CD4-positive, alpha-beta T cell (primary cell): ENCODE measurements around the gene CDK9. TPM values are rescaled to one million over a fixed set of nuclear protein-coding genes. Genes with fewer than 3 reads are reported as not detected.
"Not testable (repeated sequence)": the region's sequence is repeated elsewhere in the genome, so short reads cannot be mapped to it uniquely, and the experiment has no call there.

Source experiments
- ATAC-seq: fragments of 200-7000 bp; cut with Tn5 transposase; one replicate; pipeline ENCODE4 v1.10.0; 2022; ENCODE audit warnings: mild to moderate bottlenecking; ENCODE audit not compliant: poor library complexity
- CTCF ChIA-PET: fragments of 350-600 bp; sonication (Branson Sonifier 250); formaldehyde crosslinking; loops from one replicate; lab custom pipeline; 2021; ENCODE audit warnings: antibody characterized with exemption, inconsistent platforms; lab: Charles Lee
- POLR2A ChIA-PET: fragments of 350-600 bp; sonication (Branson Sonifier 250); formaldehyde crosslinking; loops from one replicate; lab custom pipeline; 2021; ENCODE audit warnings: antibody characterized with exemption, inconsistent platforms; lab: Charles Lee
- DNase-seq, 14 experiments: peaks; one replicate each; pipeline ENCODE4 v3.0.0-alpha.2; 2013 to 2020; ENCODE audit warnings: mixed read lengths in 2 of 14
- H3K27ac ChIP-seq, 2 donors: one replicate each; pipeline versions ENCODE4 v1.5.1 to v1.7.0; 2013; ENCODE audit warnings: low read length in 2 of 2, low read depth in 1 of 2, mild to moderate bottlenecking in 1 of 2
- H3K27me3 ChIP-seq, 2 experiments: 1 replicate in 1 of 2; 2 replicates in 1 of 2; pipeline versions ENCODE4 v1.6.1 to v1.7.0; 2013; ENCODE audit warnings: low read length in 2 of 2, control low read depth in 1 of 2, mild to moderate bottlenecking in 1 of 2, moderate library complexity in 1 of 2; ENCODE audit not compliant: insufficient read depth in 2 of 2, control insufficient read depth in 1 of 2
- H3K36me3 ChIP-seq: one replicate; pipeline ENCODE4 v1.6.1; 2013; ENCODE audit warnings: low read length, control low read depth; ENCODE audit not compliant: insufficient read depth
- H3K4me1 ChIP-seq: one replicate; pipeline ENCODE4 v1.6.1; 2013; ENCODE audit warnings: low read length, control low read depth; ENCODE audit not compliant: insufficient read depth
- H3K4me3 ChIP-seq: one replicate; pipeline ENCODE4 v1.5.1; 2013; ENCODE audit warnings: mild to moderate bottlenecking, low read length, moderate library complexity
- H3K9me3 ChIP-seq, 2 experiments: 1 replicate in 1 of 2; 2 replicates in 1 of 2; pipeline versions ENCODE4 v1.6.1 to v1.7.0; 2013; ENCODE audit warnings: low read length in 2 of 2, mild to moderate bottlenecking in 2 of 2, control low read depth in 1 of 2, moderate library complexity in 1 of 2; ENCODE audit not compliant: control insufficient read depth in 1 of 2, insufficient read depth in 1 of 2
- H3K27ac Mint-ChIP-seq: one replicate; pipeline ENCODE4 v1.8.0; 2020; ENCODE audit warnings: mixed read lengths
- H3K27me3 Mint-ChIP-seq: one replicate; pipeline ENCODE4 v1.8.0; 2021; ENCODE audit warnings: mixed read lengths
- H3K36me3 Mint-ChIP-seq: one replicate; pipeline ENCODE4 v1.8.0; 2021; ENCODE audit warnings: low read depth, mixed read lengths
- H3K4me1 Mint-ChIP-seq: one replicate; pipeline ENCODE4 v1.8.0; 2021; ENCODE audit warnings: low read depth, mixed read lengths
- H3K4me3 Mint-ChIP-seq: one replicate; pipeline ENCODE4 v1.8.0; 2020; ENCODE audit warnings: mild to moderate bottlenecking, mixed read lengths
- H3K9me3 Mint-ChIP-seq: one replicate; pipeline ENCODE4 v1.8.0; 2020; ENCODE audit warnings: mixed read lengths
- CTCF ChIP-seq: fragments of 200-600 bp; IDR thresholded peaks from one replicate; pipeline ENCODE4 v1.8.0; 2022; ENCODE audit warnings: antibody characterized with exemption, mild to moderate bottlenecking
- intact Hi-C, 2 experiments: fragments of 100-400 bp; cut with DNase I in 1 of 2; cut with micrococcal nuclease in 1 of 2; formaldehyde crosslinking; loops; one replicate each; pipeline versions ENCODE4 v1.15.1 to v1.9.0; 2023 to 2025; cut with DNase I, micrococcal nuclease
- total RNA-seq, 174 experiments: library from RNA in 2 of 174; stranded (reverse) in 2 of 174; gene quantifications; one replicate each; pipeline ENCODE4 v1.2.3 and lab custom pipeline; 2021 to 2026

Gene CDK9
- total RNA-seq, 2 experiments from 2014 or later: 117 to 121 TPM

GRCh38 chr9:127755061-127756060 lies 30.5 kb upstream of the CDK9 start:
- Histone ChIP-seq H3K36me3 (peaks cover 70% of the 10 kb centered on the region), H3K27ac (no peak overlapping the region), H3K27me3 (no peaks in the 10 kb centered on the region), H3K4me3 (no peak overlapping the region), H3K9me3 (no peaks in the 10 kb centered on the region), H3K4me1 (peaks cover 9% of the 10 kb centered on the region)
- H3K27me3 Mint-ChIP-seq: no peaks in the 10 kb centered on the region
- H3K36me3 Mint-ChIP-seq: peaks cover 46% of the 10 kb centered on the region
- ATAC-seq: no peak
- H3K4me1 Mint-ChIP-seq: peaks cover 12% of the 10 kb centered on the region
- no peaks in the 10 kb centered on the region for H3K9me3 Mint-ChIP-seq
- DNase-seq: no peak
- no peak for TF ChIP-seq CTCF
- POLR2A ChIA-PET: no interaction called here
- CTCF ChIA-PET: no interaction called here
- H3K27ac Mint-ChIP-seq: no peak overlapping the region
- intact Hi-C loops: no loop called here
- H3K4me3 Mint-ChIP-seq: no peak overlapping the region

- no peak overlapping the region for H3K4me3 ChIP-seq
- ChIA-PET CTCF (interaction anchor here (0.7 to 1.1 kb wide), 3 partner anchors 21 to 137 kb away, joined by 3 to 4 read pairs (median 3); no protein-coding TSS in a partner anchor), POLR2A (interaction anchor here (1.8 kb wide), 1 partner anchor 29 kb away, joined by 7 read pairs; the partner anchor contains the start of gene CDK9)
- peaks cover 9% of the 10 kb centered on the region for H3K4me1 ChIP-seq
- no peaks in the 10 kb centered on the region for H3K27me3 ChIP-seq
- H3K9me3 Mint-ChIP-seq: no peaks in the 10 kb centered on the region
- no peak overlapping the region for H3K27ac ChIP-seq
- no peaks in the 10 kb centered on the region for H3K9me3 ChIP-seq
- intact Hi-C loops: no loop called here
- H3K4me1 Mint-ChIP-seq: peaks cover 9% of the 10 kb centered on the region
- no peak overlapping the region for H3K27ac Mint-ChIP-seq
- no peak for ATAC-seq
- peaks cover 42% of the 10 kb centered on the region for H3K36me3 Mint-ChIP-seq
- H3K36me3 ChIP-seq: peaks cover 68% of the 10 kb centered on the region
- no peak for DNase-seq
- no peak for TF ChIP-seq CTCF
- H3K27me3 Mint-ChIP-seq: no peaks in the 10 kb centered on the region
- H3K4me3 Mint-ChIP-seq: no peak overlapping the region
Observed at GRCh38 chr9:127756233-127756632, 29.6 kb upstream of the CDK9 start.

- H3K27ac Mint-ChIP-seq, H3K27me3 Mint-ChIP-seq, H3K4me3 ChIP-seq, intact Hi-C loops, H3K4me1 ChIP-seq, H3K4me1 Mint-ChIP-seq, ATAC-seq, H3K9me3 Mint-ChIP-seq, H3K27ac ChIP-seq, H3K4me3 Mint-ChIP-seq, DNase-seq, H3K9me3 ChIP-seq, H3K27me3 ChIP-seq: not testable (repeated sequence)
- H3K36me3 Mint-ChIP-seq: peaks cover 39% of the 10 kb centered on the region
- ChIA-PET POLR2A (interaction anchor here (1.8 kb wide), 1 partner anchor 29 kb away, joined by 7 read pairs; the partner anchor contains the start of gene CDK9), CTCF (interaction anchor here (0.6 to 1.1 kb wide), 4 partner anchors 21 to 137 kb away, joined by 3 to 4 read pairs (median 3); no protein-coding TSS in a partner anchor)
- peaks cover 68% of the 10 kb centered on the region for H3K36me3 ChIP-seq
Observed at GRCh38 chr9:127756776-127757175, 29.1 kb upstream of the CDK9 start.
